Measurements from ENCODE around the gene TMEM205. TPM values are rescaled to one million over a fixed set of nuclear protein-coding genes. Genes with fewer than 3 reads are reported as not detected.
"Not testable (repeated sequence)": the region's sequence is repeated elsewhere in the genome, so short reads cannot be mapped to it uniquely, and the experiment has no call there.

The TMEM205 gene
- total RNA-seq, 6 donors from 2014 or later: 85.9 to 260 (median 132) TPM

GRCh38 chr19:11335449-11336146 lies 10.5 kb downstream of the TMEM205 start:
- TF ChIP-seq POLR2A (IDR thresholded peaks at IDR 0.05): no peak
- TF ChIP-seq CTCF (IDR thresholded peaks at IDR 0.05): no peak
- TF ChIP-seq POLR2AphosphoS5 (IDR thresholded peaks at IDR 0.05): no peak
- TF ChIP-seq EP300 (IDR thresholded peaks at IDR 0.05): no peak
- peaks cover 17 to 30% (median 20%) of the 10 kb centered on the region in 4 donors for H3K4me1 ChIP-seq
- no peak for ATAC-seq (ENCODE audit: low FRiP score in 2 of 2)
- no peaks in the 10 kb centered on the region for H3K9me3 ChIP-seq
- H3K27me3 ChIP-seq: no peaks in the 10 kb centered on the region
- H3K27ac ChIP-seq: no peak overlapping the region
- peaks cover 14 to 66% (median 46%) of the 10 kb centered on the region in 4 donors for H3K36me3 ChIP-seq
- 95% methylated on average over 11 of the region's 17 CpGs for WGBS, 2 donors
- no peak for DNase-seq
- no peak overlapping the region for H3K4me3 ChIP-seq

- not testable (repeated sequence) for ATAC-seq (ENCODE audit: low FRiP score in 2 of 2)
These were observed 12.2 kb downstream of the TMEM205 start for GRCh38 chr19:11333838-11334237.

GRCh38 chr19:11332822-11333221 lies 13.2 kb downstream of the TMEM205 start:
- Histone ChIP-seq H3K27ac (no peak overlapping the region), H3K27me3 (no peaks in the 10 kb centered on the region), H3K9me3 (no peaks in the 10 kb centered on the region), H3K36me3 (peaks cover 14 to 94% (median 64%) of the 10 kb centered on the region in 4 donors), H3K4me1 (peaks cover 0 to 6% (median under 1%) of the 10 kb centered on the region in 4 donors), H3K4me3 (no peak overlapping the region)
- 93 to 94% methylated on average over 5 of the region's 5 CpGs for WGBS, 2 donors
- TF ChIP-seq POLR2A (IDR thresholded peaks at IDR 0.05): no peak
- no peak for TF ChIP-seq POLR2AphosphoS5 (IDR thresholded peaks at IDR 0.05)
- no peak for TF ChIP-seq EP300 (IDR thresholded peaks at IDR 0.05)
- no peak for TF ChIP-seq CTCF (IDR thresholded peaks at IDR 0.05)
- ATAC-seq (ENCODE audit: low FRiP score in 2 of 2): no peak
- no peak for DNase-seq

More at GRCh38 chr19:11333838-11334237, 12.2 kb downstream of the TMEM205 start:
- not testable (repeated sequence) for H3K27ac ChIP-seq, DNase-seq, H3K9me3 ChIP-seq, H3K27me3 ChIP-seq, H3K4me3 ChIP-seq
- peaks cover 14 to 84% (median 60%) of the 10 kb centered on the region in 4 donors for H3K36me3 ChIP-seq
- WGBS, 2 donors: 86 to 90% methylated on average over 9 of the region's 9 CpGs
- peaks cover 9 to 16% (median 11%) of the 10 kb centered on the region in 4 donors for H3K4me1 ChIP-seq

GRCh38 chr19:11331502-11331901 lies 14.6 kb downstream of the TMEM205 start:
- H3K9me3 ChIP-seq: no peaks in the 10 kb centered on the region
- DNase-seq (no peak), ATAC-seq (ENCODE audit: low FRiP score in 2 of 2) (no peak)
- H3K27me3 ChIP-seq: no peaks in the 10 kb centered on the region
- H3K4me3 ChIP-seq: no peak overlapping the region
- H3K4me1 ChIP-seq: no peaks in the 10 kb centered on the region
- H3K27ac ChIP-seq: peak overlapping the region in 2 of 4 donors; percentile 18 to 31
- WGBS, 2 donors: 64 to 77% methylated on average over 4 of the region's 4 CpGs
- no peak for TF ChIP-seq POLR2A (IDR thresholded peaks at IDR 0.05)
- no peak for TF ChIP-seq CTCF (IDR thresholded peaks at IDR 0.05)
- no peak for TF ChIP-seq POLR2AphosphoS5 (IDR thresholded peaks at IDR 0.05)
- no peak for TF ChIP-seq EP300 (IDR thresholded peaks at IDR 0.05)
- peaks cover 14 to 99% (median 68%) of the 10 kb centered on the region in 4 donors for H3K36me3 ChIP-seq

GRCh38 chr19:11330127-11330526 lies 15.9 kb downstream of the TMEM205 start:
- TF ChIP-seq CTCF (IDR thresholded peaks at IDR 0.05): no peak
- no peak for TF ChIP-seq POLR2AphosphoS5 (IDR thresholded peaks at IDR 0.05)
- no peak for TF ChIP-seq EP300 (IDR thresholded peaks at IDR 0.05)
- no peak for TF ChIP-seq POLR2A (IDR thresholded peaks at IDR 0.05)
- Histone ChIP-seq H3K27ac (no peak overlapping the region), H3K9me3 (no peaks in the 10 kb centered on the region), H3K27me3 (no peaks in the 10 kb centered on the region), H3K4me3 (no peak overlapping the region), H3K4me1 (peaks cover 0 to 6% (median 2%) of the 10 kb centered on the region in 4 donors), H3K36me3 (peaks cover 14 to 96% (median 63%) of the 10 kb centered on the region in 4 donors)
- 71 to 83% methylated on average over 4 of the region's 4 CpGs for WGBS, 2 donors
- ATAC-seq (ENCODE audit: low FRiP score in 2 of 2) (no peak), DNase-seq (no peak)
